T-helper 2 cell (primary cell): ENCODE data around the gene BUD13.
A peak's percentile ranks its signal among the peaks of the same experiment; 100 is the strongest.
"Not testable (repeated sequence)": the region's sequence is repeated elsewhere in the genome, so short reads cannot be mapped to it uniquely, and the experiment has no call there.

Experiments used
- DNase-seq, 5 experiments: peaks; one replicate each; pipeline versions ENCODE4 v3.0.0 to v3.0.0-alpha.2; 2012 to 2022
- total RNA-seq, 2 donors: gene quantifications; one replicate each; lab custom pipeline; 2026; lab: John Stamatoyannopoulos, UW

The BUD13 gene, protein sequence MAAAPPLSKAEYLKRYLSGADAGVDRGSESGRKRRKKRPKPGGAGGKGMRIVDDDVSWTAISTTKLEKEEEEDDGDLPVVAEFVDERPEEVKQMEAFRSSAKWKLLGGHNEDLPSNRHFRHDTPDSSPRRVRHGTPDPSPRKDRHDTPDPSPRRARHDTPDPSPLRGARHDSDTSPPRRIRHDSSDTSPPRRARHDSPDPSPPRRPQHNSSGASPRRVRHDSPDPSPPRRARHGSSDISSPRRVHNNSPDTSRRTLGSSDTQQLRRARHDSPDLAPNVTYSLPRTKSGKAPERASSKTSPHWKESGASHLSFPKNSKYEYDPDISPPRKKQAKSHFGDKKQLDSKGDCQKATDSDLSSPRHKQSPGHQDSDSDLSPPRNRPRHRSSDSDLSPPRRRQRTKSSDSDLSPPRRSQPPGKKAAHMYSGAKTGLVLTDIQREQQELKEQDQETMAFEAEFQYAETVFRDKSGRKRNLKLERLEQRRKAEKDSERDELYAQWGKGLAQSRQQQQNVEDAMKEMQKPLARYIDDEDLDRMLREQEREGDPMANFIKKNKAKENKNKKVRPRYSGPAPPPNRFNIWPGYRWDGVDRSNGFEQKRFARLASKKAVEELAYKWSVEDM
- total RNA-seq = 20.0 to 24.3 reads per million in 2 donors

DNA sequence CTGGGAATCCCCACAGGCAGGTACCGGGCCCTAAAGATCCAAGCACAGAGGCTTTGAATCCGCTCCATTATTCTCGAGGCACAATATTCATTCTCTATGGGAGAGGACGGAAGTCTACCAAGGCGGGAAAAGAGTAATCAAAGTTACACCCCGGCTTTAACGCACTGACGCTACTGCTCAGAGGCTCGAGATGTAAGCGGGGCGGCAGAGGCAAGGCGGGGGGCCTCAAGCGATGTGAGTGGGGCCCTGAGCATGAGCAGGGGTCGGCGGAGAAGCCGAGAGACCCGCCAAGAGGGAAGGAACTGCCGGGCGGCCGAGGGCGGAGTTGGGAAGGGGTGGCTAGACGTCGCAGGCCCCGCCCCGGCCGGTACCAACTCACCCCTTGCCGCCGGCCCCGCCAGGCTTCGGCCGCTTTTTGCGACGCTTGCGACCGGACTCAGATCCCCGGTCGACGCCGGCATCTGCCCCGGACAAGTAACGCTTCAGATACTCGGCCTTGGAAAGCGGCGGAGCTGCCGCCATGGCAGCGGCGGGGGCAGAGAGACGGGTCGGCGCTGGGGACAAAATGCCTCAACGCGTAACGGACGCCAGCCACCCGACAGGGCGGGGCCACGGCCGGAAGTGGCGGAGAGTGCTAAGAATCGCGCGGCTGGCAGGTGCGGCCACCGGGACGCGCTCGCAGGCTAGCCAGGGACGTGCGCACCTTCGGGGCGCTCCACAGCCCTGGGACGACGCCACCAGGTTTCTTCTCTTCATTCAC lies at the start of gene BUD13:
BUD13 (minus strand) TSS at position 545 of the 760 bp plus-strand sequence; CDS start at position 522, 23 bp downstream.
- DNase-seq = peak; percentile 91 to 96 (median 93)

- no peak for DNase-seq
Observed at GRCh38 chr11:116822575-116822974, 49.8 kb upstream of the BUD13 start.

DNA sequence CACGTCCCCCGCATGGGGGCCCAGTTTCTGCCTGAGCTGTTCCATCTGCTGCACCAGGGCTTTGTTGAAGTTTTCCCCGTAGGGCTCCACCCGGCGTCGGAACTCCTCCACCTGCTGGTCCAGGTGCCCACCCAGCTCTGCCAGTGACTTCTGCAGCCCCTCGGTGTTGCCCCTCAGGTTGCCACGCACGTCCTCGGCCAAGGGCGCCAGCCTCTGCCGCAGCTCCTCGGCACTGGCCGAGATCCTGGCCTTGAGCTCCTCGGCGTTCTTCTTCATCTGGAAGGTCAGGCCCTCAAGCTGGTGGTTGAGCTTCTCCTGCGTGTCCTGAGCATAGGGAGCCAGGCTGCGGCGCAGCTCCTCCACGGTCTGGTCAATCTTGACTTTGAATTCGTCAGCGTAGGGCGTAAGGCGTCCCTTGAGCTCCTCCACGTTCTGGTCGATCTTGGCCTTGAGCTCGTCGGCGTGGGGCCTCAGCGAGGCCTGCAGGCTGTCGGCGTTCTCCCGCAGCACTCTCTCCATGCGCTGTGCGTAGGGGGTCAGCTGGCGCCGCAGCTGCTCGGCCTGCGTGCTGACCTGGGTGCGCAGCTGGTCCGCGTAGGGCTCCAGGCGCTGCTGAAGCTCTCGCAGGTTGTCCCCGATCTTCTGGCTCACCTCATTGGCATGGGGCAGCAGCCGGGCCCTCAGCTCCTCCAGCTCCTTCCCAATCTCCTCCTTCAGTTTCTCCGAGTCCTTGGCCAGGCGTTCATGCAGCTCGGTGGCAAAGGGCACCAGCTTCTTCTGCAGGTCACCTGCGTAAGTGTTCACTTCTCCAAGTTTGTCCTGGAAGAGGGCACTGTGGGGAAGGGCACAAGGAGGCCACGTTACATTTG lies 48.5 kb upstream of the BUD13 start:
- no peak for DNase-seq

DNA sequence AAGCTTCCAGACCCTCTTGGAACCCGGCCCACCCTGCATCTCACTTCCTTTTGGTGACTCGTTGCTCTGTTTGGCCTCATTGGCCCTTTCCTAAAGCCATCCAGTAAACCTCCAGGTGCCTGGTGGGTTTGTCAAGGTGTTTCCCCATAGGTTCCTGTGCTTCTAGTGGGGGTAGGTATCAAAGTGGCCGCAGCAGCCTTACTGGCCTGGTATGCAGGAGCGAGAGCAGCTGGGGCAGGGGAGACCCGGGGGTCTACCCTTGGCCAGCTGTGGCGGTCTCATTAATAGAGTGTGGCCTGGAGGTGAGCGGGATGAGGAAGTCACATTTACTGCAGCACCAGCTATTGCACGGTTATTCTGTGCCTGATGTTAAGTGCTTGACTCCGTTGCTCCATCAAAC lies 46.3 kb upstream of the BUD13 start:
- no peak for DNase-seq

GRCh38 chr11:116814502-116814901 lies 41.7 kb upstream of the BUD13 start:
- no peak for DNase-seq

- no peak for DNase-seq
Observed at GRCh38 chr11:116813781-116814471, 41.1 kb upstream of the BUD13 start.

- no peak for DNase-seq
Observed at GRCh38 chr11:116813170-116813569, 40.4 kb upstream of the BUD13 start.

DNA sequence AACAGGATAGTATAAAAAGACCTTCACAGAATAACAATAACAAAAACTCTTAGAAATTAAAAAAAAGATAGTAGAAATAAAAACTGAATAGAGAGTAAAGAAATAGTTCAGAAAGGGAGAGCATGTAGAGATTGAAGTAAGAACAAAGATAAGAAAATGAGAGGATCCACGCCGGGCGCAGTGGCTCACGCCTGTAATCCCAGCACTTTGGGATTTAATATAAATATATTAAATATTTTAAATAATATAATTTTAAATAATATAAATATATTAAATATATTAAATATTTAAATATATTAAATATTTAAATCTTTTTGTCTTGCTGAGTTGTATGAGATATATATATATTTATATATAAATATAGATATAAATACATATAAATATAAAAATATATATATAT lies 39.3 kb upstream of the BUD13 start:
- DNase-seq = no peak

DNA sequence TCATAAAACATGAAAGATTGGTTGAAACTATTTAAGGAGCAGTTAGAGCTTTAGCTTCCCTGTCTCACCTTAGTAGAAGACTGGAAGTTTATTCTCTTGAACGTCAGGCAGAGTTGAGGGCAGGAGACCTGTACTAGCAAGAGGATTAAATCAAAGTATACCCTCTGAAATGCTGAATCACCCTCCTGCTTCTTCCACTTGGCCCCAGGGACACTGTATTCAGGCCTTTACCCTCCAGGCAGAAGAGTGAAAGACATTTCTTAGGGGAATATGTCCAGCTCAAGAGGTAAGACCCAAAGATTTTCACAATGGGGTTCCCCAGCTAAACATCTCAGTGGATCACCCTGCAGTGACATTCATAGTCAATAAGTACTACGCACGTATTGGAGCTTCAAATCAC lies 38.4 kb upstream of the BUD13 start:
- DNase-seq = no peak

DNA sequence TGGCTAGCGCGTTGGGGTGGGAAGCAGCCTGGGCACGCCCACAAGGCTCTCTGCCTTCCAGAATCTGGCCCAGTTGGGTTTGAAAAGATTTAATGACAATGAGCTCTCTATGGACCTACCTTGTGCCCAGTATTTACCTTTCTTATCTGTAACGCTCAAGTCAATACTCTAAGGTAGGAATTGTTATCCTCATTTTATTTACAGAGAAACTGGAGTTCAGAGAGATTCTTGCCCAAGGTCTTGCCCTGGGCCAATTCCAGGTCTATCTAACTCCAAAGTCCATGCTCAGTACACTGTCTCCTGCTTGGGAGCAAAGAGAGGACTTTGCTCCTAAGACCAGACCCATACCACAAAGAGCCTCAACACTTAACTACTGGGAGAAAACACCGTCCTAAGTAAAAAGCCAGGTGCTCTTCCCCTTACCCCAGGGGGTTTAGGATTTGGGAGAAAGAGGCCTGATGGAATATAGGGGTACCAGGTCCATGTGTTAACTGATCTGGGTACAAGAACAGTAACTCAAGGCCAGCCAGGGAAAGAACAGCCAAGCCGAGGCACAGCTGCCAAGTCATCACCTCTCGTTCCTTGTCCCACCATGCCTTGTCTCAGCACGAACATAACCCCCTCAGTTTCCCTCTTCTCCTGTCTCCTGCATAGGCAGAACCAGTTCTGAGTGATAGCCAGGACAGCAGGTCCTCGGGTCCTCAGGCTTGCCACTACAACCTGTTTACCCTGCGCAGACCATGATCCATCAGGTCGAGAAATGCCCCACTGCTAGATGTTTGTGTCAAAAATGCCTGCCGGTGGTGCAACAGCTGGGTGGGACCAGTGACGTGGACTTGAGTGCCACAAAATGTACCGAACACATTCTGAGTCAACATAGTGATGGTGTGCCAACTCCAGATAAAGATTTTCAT lies 35.7 kb upstream of the BUD13 start:
- no peak for DNase-seq

DNA sequence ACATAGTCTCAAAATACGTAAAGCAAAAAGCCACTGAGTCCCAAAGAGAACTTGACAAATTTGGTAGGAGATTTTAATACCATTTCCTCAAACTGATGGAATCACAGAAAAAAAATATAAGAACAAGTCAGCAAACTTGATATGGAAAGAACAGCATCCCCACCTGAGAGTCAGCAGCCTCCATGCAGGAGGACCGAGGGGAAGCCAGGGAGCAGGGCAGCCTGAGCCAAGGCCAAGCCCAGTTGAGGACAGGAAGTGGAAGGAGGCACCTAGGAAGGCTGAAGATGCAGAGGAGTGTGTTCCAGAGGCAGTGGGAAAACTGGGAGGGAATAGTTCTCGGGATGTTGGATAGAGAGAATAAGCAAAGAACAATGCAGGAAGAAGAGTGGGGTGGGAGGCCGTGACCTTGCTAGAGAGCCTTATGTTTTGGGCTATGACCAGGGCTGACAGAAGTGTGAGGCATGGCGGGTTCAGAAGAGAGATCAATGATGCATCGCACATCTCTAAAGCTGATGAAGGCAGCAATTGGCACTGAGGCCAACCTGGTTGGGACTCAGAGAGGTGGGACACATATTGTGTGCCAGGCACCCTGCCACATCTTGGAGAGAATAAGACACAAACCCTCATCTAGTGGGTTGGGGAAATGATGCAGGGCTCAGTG lies 34.9 kb upstream of the BUD13 start:
- no peak for DNase-seq

GRCh38 chr11:116804001-116804400 lies 31.2 kb upstream of the BUD13 start:
- DNase-seq = no peak

GRCh38 chr11:116801662-116802061 lies 28.9 kb upstream of the BUD13 start:
- not testable (repeated sequence) for DNase-seq

DNA sequence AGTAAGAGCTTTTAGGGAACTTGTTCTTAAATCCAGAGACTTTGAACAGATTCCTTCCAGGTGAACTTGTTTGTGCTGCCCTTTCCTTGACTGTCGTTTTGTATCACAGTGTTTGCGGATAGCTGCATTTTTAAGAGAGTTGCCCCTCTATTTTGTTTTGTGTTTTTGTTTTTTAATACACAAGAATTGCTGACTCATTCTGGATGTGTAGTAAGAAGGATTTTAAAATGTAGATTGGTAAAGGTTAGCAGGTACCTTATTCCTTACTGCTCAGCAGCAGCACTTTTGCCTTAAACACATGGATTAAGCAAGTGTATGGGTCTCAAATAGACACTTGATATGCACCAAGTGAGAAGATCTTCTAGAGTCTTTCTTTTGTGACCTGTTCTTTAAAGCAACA lies 27.8 kb upstream of the BUD13 start:
- DNase-seq = no peak

DNA sequence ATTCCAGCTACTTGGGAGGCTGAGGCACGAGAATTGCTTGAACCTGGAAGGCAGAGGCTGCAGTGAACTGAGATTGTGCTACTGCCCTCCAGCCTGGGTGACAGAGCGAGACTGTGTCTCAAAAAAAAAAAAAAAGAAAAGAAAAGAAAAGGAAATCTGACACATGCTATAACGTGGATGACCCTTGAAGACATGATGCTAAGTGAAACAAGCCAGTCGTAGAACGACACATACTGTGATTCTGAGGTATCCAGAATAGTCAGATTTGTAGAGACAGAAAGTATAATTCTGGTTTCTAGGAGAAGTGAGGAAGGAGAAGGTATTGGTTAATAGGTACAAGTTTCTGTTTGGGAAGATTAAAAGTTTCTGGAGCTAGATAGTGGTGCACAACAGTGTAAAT lies 25.6 kb upstream of the BUD13 start:
- no peak for DNase-seq

DNA sequence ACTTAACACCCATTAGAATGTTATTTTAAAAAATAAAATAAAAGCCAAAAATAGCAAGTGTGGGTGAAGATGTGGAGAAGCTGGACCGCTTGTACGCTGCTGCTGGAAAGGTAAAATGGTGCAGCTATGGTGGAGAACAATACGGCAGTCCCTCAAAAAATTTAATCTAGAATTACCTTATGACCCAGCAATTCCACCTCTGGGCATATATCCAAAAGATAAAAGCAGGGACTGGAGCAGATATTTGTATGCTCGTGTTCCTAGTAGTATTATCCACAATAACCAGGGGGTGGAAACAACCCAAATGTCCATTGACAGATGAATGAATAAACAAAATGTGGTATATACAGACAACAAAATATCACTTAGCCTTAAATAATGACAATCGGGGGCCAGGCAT lies 25.0 kb upstream of the BUD13 start:
- no peak for DNase-seq

- DNase-seq = no peak
Observed at GRCh38 chr11:116796548-116796947, 23.8 kb upstream of the BUD13 start.

- no peak for DNase-seq
Observed at GRCh38 chr11:116794851-116795250, 22.1 kb upstream of the BUD13 start.

DNA sequence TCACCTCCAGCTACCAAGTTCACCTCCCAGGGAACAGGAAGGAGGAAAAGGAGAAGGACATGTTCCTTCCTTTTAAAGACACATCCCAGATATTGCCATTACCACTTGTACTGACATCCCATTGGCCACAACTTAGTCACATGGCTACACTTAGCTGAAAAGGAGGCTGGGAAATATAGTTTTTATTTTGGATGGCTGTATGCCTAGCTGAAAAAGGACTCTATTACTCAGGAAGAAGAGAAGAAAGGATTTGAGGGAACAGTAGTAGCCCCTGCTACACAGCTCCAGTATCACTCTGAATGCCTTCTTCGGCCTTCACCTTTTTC lies 20.9 kb upstream of the BUD13 start:
- no peak for DNase-seq
